HFFc6 (cell line): Measurements from ENCODE around the gene TMEM120B. TPM values are rescaled to one million over a fixed set of nuclear protein-coding genes. Genes with fewer than 3 reads are reported as not detected.
"Not testable (repeated sequence)": the region's sequence is repeated elsewhere in the genome, so short reads cannot be mapped to it uniquely, and the experiment has no call there.

Experiments
- DNase-seq: peaks from one replicate; pipeline ENCODE4 v3.0.0-alpha.2; 2018
- H3K27ac Mint-ChIP-seq: 2 replicates; pipeline ENCODE4 v1.8.0; 2020; ENCODE audit warnings: mild to moderate bottlenecking, mixed read lengths
- H3K27me3 Mint-ChIP-seq: 2 replicates; pipeline ENCODE4 v1.8.0; 2021; ENCODE audit warnings: mild to moderate bottlenecking, moderate library complexity, mixed read lengths; ENCODE audit not compliant: insufficient read depth
- H3K36me3 Mint-ChIP-seq: 2 replicates; pipeline ENCODE4 v1.8.0; 2021; ENCODE audit warnings: low read depth, mixed read lengths
- H3K4me1 Mint-ChIP-seq: 2 replicates; pipeline ENCODE4 v1.8.0; 2020; ENCODE audit warnings: low read depth, mixed read lengths
- H3K4me3 Mint-ChIP-seq: 2 replicates; pipeline ENCODE4 v1.8.0; 2020; ENCODE audit warnings: mild to moderate bottlenecking, moderate library complexity, mixed read lengths
- H3K9me3 Mint-ChIP-seq: 2 replicates; pipeline ENCODE4 v1.8.0; 2020; ENCODE audit warnings: mild to moderate bottlenecking, mixed read lengths
- total RNA-seq, 6 experiments: library from RNA; stranded (reverse); fragmentation: NEBNext Ultra II Directional; extraction: Animal tissue kit (Norgen Biotek cat#: 25700); gene quantifications; 2 replicates in 1 of 6; 3 replicates in 5 of 6; pipeline ENCODE4 v1.2.3, GENCODE V29; 2021
- TF ChIP-seq, protein P1 (sequence below): fragments of 200-600 bp; sonication (generic); IDR thresholded peaks from 2 replicates; pipeline ENCODE4 v1.5.0; 2021; ENCODE audit warnings: antibody characterized with exemption, mild to moderate bottlenecking

The TMEM120B gene
- total RNA-seq, 6 experiments from 2014 or later: 9.7 to 13.8 (median 12.6) TPM

DNA sequence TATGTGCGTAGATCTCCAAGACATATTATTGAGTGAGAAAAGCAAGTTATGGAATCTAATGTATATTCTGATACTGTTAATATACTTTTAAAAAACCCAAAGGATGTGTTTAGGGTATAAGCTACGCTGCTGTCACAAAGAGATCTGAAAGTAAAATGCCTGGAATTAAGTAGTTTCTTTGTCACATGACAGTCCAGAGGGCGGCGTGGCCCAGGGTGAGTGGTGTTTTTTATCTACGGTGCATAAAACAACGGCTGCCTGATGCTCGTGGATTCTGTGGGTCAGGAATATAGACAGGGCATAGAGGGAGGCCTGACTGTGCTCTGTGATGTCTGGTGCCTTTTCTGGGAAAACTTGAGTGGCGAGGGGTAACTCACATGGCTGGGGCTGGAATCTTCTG is 21.3 kb downstream of the TMEM120B start:
- no peak overlapping the region for H3K4me3 Mint-ChIP-seq
- no peak for DNase-seq
- H3K4me1 Mint-ChIP-seq: no peaks in the 10 kb centered on the region
- TF ChIP-seq, protein P1, sequence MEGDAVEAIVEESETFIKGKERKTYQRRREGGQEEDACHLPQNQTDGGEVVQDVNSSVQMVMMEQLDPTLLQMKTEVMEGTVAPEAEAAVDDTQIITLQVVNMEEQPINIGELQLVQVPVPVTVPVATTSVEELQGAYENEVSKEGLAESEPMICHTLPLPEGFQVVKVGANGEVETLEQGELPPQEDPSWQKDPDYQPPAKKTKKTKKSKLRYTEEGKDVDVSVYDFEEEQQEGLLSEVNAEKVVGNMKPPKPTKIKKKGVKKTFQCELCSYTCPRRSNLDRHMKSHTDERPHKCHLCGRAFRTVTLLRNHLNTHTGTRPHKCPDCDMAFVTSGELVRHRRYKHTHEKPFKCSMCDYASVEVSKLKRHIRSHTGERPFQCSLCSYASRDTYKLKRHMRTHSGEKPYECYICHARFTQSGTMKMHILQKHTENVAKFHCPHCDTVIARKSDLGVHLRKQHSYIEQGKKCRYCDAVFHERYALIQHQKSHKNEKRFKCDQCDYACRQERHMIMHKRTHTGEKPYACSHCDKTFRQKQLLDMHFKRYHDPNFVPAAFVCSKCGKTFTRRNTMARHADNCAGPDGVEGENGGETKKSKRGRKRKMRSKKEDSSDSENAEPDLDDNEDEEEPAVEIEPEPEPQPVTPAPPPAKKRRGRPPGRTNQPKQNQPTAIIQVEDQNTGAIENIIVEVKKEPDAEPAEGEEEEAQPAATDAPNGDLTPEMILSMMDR: no peak
- H3K36me3 Mint-ChIP-seq: no peaks in the 10 kb centered on the region
- no peak overlapping the region for H3K27ac Mint-ChIP-seq
- H3K27me3 Mint-ChIP-seq: no peaks in the 10 kb centered on the region
- no peaks in the 10 kb centered on the region for H3K9me3 Mint-ChIP-seq

DNA sequence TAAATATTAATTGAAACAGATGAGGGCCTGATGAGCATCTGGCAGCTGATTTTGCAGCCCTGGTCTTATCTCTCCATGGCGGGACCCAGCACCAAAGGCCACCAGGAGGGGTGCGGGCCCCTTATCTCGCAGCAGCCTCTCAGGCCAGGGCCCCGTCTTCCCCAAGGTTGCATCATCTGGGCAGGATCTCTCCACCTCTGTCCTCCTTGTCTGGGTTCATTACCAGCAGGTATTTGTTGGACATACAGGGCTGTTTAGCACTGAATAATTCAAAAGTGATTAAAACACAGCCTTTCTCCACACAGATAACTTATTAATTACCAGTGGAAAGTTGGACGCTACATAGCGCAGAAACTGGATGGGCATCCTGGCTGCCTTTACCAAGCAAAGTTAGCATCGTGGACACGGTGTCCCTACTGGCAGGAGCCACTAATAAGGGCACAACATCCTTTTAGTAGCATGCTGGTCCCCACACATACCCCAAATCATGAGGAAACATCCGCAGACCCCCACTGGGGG is 25.8 kb downstream of the TMEM120B start:
- H3K9me3 Mint-ChIP-seq: no peaks in the 10 kb centered on the region
- H3K36me3 Mint-ChIP-seq: no peaks in the 10 kb centered on the region
- no peak overlapping the region for H3K4me3 Mint-ChIP-seq
- TF ChIP-seq, protein P1: no peak
- H3K27ac Mint-ChIP-seq: no peak overlapping the region
- peaks cover 14% of the 10 kb centered on the region for H3K4me1 Mint-ChIP-seq
- DNase-seq: no peak
- no peaks in the 10 kb centered on the region for H3K27me3 Mint-ChIP-seq

DNA sequence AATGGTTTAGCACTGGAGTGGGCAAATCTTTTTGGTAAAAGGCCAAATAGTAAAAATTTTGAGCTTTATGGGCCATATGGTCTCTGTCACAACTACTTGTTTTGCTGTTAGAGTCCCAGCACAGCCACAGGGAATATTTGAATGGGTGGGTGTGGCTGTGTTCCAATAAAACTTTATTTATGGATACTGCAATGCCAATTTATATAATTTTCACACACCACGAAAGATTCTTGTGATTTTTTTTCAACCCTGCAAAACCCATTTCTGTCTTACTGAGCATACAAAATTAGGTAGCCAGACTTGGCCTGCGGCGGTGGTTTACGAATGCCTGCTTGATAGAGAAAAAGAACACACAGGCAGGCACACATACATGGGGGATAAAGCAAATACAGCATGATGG is 28.3 kb downstream of the TMEM120B start:
- H3K27me3 Mint-ChIP-seq: no peaks in the 10 kb centered on the region; the same call in 1 of the 2 replicates
- peaks cover 14% of the 10 kb centered on the region for H3K4me1 Mint-ChIP-seq
- H3K27ac Mint-ChIP-seq: no peak overlapping the region
- no peaks in the 10 kb centered on the region for H3K9me3 Mint-ChIP-seq
- no peak overlapping the region for H3K4me3 Mint-ChIP-seq
- TF ChIP-seq, protein P1: no peak
- H3K36me3 Mint-ChIP-seq: 0 out of 2 replicates have a peak, but pooled peaks cover 5% of the 10 kb centered on the region
- no peak for DNase-seq

DNA sequence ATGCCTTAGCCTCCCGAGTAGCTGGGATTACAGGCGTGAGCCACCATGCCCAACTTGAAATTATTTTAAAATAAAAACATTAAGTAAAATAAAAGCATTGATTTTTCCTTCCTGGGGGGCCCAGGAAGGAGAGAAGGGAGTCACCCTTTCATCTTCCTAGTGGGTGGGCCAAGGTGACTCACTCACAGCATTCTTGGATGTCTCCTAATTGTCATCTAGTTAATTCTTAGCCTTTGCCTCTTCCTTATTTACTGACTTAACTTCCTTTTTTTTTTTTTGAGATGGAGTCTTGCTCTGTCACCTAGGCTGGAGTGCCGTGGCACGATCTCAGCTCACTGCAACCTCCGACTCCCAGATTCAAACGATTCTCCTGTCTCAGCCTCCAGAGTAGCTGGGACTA is 29.2 kb downstream of the TMEM120B start:
- no peak overlapping the region for H3K4me3 Mint-ChIP-seq
- DNase-seq: no peak
- H3K27me3 Mint-ChIP-seq: no peaks in the 10 kb centered on the region; the same call in 1 of the 2 replicates
- peaks cover 14% of the 10 kb centered on the region for H3K4me1 Mint-ChIP-seq
- TF ChIP-seq, protein P1: no peak
- H3K36me3 Mint-ChIP-seq: 0 out of 2 replicates have a peak, but pooled peaks cover 5% of the 10 kb centered on the region
- H3K9me3 Mint-ChIP-seq: no peaks in the 10 kb centered on the region
- H3K27ac Mint-ChIP-seq: no peak overlapping the region

DNA sequence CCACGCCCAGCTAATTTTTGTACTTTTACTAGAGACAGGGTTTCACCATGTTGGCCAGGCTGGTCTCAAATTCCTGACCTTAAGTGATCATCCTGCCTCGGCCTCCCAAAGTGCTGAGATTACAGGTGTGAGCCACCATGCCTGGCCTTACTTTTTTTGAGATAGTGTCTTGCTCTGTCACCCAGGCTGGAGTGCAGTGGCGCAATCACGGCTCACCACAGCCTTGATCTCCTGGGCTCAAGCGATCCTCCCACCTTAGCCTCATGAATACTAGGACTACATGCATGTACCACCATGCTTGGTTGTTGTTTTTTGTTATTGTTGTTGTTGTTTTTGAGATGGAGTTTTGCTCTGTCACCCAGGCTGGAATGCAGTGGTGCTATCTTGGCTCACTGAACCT is 33.0 kb downstream of the TMEM120B start:
- not testable (repeated sequence) for H3K27ac Mint-ChIP-seq, H3K27me3 Mint-ChIP-seq, H3K4me3 Mint-ChIP-seq, H3K36me3 Mint-ChIP-seq, H3K9me3 Mint-ChIP-seq, DNase-seq
- H3K4me1 Mint-ChIP-seq: peaks cover 28% of the 10 kb centered on the region

DNA sequence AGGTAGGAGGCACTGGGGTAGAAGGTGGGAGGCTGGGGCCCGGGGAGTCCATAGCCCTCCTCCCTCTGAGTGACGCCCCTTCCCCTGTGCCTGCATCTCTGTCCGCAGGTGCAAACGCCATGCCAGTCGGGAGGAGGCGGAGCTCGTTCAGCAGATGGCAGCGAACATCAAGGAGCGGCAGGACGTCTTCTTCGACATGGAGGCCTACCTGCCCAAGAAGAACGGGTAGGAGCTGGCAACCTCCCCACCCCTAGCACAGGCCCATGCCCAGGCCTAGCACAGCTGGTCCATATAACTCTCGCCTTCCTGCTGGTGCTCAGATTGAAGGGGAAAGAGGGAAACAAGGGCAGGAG is 35.6 kb downstream of the TMEM120B start:
- H3K4me1 Mint-ChIP-seq: peaks cover 15% of the 10 kb centered on the region
- peak overlapping the region; percentile 92 for H3K27ac Mint-ChIP-seq
- TF ChIP-seq, protein P1: no peak
- DNase-seq: no peak
- no peak overlapping the region; the same call in 1 of the 2 replicates for H3K4me3 Mint-ChIP-seq
- H3K36me3 Mint-ChIP-seq: peaks cover 10% of the 10 kb centered on the region; the same call in 1 of the 2 replicates
- no peaks in the 10 kb centered on the region for H3K9me3 Mint-ChIP-seq
- H3K27me3 Mint-ChIP-seq: peaks cover 3% of the 10 kb centered on the region; the same call in 1 of the 2 replicates
